ENCODE measurements around the gene SOX2.

The SOX2 gene

DNA sequence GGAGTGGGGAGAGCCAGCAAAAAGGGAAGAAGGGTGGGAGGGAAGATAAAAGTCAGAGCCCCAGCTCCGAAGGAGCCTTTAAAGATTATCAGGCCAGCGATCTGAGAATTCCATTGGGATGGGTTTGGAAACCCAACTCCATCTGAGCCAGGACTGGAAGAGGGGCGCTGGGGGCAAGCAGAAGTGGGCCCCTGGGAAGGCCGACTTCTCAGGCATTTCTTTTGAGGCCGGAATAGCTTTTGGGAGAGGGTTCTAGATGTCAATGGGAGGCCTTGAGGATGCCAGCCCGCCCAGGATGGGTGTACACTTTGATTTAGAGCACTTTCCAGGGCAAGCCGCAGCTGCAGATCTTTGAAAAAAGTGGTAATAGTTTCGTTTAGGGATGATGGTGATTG lies 6.6 kb upstream of the SOX2 start:
- no peak for DNase-seq

DNA sequence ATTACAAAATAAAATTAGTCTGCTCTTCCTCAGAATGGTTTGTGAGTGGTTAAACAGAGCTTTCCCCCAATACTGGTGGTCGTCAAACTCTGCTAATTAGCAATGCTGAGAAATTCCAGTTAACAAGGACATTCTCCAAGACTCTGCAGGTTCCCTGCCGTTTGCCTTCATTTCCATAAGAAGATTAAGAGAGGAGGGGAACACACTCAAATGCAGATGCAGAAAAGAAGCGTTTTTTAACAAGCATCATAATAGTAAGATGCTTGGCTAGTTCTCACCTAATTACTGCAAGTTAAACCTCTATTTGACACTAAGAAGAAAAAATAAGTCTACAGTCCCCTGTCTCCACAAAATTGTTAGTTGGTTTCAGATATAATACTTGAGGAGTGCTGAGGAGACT lies 3.7 kb upstream of the SOX2 start:
- no peak for DNase-seq

DNA sequence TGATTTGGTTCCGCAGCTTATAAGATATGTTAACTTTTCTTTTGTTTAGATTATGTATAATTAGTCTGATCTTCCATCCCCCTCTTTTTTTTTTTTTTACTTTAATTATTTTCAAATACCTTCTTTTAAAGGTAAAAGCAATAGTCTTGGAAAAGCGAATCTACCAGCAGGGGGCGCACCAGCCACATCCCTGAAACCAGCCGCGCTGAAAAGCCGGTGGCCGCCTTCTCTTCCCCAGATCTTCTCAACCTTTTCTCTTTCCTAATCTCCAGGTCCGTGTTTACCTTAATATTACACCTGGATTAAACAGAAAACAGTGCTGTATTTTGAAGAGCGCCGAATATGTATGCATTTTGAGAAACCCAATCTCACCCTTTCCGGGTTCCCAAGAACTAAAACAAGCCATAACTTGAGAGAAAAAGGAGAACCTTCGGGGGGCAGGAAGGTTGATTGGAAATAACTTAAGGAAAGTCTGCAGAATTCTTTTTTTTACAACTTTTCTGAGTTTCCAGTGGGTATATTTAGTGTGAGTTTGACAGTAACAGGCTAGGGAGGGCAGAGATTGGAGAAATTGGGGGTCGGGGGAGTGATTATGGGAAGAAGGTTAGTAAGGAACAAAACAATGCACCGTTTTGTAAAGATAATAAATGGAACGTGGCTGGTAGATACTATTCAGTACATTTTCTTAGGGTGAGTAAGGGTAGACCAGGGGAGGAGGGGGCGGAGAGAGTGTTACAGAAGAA lies 2.0 kb upstream of the SOX2 start:
- peak; percentile 83 for DNase-seq

DNA sequence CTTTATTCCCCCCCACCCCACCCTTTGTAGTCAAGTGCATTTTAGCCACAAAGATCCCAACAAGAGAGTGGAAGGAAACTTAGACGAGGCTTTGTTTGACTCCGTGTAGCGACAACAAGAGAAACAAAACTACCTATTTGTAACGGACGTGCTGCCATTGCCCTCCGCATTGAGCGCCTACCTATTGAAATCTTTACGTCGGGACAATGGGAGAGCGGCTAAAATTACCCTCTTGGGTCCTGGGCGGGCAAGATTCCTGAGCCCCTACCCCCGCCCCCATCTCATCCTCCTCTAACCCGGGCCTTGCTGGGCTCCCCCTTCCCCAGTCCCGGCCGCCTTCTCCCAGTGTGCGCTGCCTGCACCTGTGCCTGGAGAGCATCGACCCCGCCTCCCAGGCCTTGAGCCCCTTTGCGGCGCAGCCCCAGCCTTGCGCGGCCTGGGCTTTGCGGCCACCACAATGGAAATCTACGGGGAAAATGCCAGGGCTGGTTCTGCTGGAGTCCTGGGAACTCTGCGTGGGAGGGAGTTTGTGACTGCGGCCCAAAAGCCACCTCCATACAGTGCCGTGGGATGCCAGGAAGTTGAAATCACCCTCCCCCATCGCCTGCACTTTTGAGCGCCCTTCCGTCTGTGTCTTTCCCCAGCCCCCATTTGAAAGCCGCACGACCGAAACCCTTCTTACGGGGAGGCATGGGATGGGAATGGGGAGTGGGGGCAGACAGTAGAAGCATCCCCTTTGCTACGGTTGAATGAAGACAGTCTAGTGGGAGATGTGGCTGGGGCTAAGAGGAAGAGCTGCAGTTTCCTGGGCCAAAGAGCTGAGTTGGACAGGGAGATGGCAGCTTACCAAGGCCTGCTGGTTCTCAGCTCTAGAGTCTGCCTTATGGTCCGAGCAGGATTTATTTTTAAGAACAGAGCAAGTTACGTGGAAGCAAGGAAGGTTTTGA lies 1.1 kb upstream of the SOX2 start:
- DNase-seq = peak; percentile 73

DNA sequence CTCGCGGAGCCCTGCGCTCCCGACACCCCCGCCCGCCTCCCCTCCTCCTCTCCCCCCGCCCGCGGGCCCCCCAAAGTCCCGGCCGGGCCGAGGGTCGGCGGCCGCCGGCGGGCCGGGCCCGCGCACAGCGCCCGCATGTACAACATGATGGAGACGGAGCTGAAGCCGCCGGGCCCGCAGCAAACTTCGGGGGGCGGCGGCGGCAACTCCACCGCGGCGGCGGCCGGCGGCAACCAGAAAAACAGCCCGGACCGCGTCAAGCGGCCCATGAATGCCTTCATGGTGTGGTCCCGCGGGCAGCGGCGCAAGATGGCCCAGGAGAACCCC lies 464 bp downstream of the SOX2 start:
- DNase-seq = no peak

DNA sequence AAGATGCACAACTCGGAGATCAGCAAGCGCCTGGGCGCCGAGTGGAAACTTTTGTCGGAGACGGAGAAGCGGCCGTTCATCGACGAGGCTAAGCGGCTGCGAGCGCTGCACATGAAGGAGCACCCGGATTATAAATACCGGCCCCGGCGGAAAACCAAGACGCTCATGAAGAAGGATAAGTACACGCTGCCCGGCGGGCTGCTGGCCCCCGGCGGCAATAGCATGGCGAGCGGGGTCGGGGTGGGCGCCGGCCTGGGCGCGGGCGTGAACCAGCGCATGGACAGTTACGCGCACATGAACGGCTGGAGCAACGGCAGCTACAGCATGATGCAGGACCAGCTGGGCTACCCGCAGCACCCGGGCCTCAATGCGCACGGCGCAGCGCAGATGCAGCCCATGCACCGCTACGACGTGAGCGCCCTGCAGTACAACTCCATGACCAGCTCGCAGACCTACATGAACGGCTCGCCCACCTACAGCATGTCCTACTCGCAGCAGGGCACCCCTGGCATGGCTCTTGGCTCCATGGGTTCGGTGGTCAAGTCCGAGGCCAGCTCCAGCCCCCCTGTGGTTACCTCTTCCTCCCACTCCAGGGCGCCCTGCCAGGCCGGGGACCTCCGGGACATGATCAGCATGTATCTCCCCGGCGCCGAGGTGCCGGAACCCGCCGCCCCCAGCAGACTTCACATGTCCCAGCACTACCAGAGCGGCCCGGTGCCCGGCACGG lies 991 bp downstream of the SOX2 start:
- DNase-seq = peak; percentile 39

DNA sequence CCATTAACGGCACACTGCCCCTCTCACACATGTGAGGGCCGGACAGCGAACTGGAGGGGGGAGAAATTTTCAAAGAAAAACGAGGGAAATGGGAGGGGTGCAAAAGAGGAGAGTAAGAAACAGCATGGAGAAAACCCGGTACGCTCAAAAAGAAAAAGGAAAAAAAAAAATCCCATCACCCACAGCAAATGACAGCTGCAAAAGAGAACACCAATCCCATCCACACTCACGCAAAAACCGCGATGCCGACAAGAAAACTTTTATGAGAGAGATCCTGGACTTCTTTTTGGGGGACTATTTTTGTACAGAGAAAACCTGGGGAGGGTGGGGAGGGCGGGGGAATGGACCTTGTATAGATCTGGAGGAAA lies 1.5 kb downstream of the SOX2 start:
- DNase-seq = no peak

DNA sequence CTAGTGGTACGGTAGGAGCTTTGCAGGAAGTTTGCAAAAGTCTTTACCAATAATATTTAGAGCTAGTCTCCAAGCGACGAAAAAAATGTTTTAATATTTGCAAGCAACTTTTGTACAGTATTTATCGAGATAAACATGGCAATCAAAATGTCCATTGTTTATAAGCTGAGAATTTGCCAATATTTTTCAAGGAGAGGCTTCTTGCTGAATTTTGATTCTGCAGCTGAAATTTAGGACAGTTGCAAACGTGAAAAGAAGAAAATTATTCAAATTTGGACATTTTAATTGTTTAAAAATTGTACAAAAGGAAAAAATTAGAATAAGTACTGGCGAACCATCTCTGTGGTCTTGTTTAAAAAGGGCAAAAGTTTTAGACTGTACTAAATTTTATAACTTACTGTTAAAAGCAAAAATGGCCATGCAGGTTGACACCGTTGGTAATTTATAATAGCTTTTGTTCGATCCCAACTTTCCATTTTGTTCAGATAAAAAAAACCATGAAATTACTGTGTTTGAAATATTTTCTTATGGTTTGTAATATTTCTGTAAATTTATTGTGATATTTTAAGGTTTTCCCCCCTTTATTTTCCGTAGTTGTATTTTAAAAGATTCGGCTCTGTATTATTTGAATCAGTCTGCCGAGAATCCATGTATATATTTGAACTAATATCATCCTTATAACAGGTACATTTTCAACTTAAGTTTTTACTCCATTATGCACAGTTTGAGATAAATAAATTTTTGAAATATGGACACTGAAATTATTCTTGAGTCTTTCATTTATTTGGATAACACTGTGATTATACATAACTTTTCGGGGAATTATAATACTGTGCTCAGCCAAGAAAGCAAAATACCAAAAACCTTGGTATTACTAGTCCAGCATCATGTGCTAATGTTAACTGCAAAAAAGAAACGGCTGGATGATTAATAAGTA lies 2.2 kb downstream of the SOX2 start:
- no peak for DNase-seq

DNA sequence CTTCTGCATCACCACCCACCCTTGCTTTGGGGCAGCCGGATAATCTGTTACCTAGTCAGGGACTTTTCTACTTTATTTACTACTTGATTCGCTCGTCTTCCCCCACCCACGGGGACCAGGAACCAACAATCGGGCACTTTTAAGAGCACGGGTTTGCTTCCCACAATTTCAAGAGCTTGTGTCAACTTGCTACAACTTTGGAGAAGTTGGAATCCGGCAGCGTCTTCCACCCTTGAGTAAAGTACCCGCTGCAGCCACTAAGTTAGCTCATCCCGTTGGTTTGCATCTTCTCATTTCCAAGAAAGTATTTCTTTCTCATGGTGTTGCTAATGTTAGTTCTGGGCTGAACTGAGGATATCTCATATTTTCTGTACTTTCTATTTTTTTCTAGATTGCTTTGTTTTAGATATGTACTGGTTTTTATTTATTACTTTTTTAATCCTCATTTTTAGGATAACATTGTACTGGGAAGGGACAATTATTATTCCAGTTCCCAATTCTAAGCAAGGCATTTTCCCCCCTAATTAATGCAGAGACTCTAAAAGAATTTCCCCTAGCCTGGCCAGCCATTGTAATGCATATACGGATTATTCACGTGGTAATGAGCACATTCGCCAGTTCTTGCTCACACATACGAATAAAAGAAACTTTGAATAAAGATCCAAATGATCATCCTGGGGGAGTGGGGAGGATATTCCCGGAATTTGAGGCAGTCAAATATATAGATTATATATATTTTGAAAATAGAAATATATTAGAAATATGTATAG lies 4.0 kb downstream of the SOX2 start:
- DNase-seq = no peak

DNA sequence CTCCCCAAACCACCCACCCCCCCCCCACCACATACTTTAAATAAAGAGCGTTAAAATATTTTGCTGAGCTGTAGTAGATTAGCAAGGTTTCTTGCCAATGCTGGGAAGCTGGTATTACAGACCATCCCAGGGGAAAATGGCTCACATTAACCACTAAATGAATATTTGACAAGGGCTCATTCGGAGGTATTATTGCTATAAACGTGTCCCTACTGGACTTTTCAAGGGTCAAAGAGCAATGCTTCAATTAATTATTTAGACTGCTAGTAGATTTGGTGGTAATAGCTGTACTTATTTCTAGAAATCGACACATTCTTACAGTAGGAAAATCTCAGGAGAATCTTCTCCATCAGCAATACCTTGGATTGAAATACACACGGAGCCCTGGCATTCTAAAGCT lies 5.2 kb downstream of the SOX2 start:
- peak; percentile 50 for DNase-seq

DNA sequence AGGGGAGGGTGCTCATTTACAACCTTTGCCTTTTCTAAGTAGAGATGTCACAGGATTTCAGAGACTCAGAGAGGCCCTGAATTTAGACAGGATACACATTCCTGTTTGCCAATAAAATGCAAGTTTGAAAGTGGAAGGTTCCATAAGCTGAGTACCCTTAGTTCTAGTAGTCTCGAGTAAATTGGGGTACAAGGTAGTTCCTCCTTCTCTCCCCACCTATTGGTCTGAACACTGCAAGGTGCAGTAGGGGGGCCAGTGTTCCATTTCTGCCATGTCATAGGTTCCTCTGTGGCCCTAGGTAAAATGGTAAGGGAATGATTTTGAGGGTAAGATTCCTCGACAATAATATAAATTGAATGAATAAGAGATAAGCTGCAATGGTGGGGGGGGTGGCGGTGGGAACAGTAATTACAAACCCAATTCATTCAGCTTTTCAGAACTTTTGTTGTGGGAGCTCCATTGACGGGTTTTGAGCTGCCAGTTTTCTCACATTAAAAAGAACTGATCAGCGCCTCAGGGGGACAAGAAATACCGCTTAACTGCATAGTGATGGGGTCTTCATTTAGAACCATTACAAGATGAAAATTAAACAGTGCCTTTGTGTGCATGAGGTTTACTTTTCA lies 5.9 kb downstream of the SOX2 start:
- DNase-seq = no peak

DNA sequence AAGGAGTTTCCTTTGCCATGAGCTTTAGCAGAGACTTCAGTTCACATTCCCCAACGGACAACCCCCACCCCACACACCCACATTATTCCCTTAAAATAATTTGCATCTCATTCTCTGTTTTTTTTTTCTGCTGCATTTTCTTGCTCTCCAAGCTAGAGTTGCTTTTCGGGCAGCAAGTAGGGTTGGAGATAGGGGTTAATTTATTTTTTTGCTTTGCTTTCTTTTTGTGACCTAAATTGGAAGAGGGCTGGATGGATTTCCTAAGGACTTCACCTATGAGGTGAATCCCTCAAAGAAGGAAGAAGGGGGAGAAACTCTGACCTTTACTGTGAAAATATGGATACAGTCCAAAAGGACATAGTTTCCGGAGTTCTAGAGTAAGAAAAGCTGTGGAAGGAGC lies 6.6 kb downstream of the SOX2 start:
- no peak for DNase-seq

DNA sequence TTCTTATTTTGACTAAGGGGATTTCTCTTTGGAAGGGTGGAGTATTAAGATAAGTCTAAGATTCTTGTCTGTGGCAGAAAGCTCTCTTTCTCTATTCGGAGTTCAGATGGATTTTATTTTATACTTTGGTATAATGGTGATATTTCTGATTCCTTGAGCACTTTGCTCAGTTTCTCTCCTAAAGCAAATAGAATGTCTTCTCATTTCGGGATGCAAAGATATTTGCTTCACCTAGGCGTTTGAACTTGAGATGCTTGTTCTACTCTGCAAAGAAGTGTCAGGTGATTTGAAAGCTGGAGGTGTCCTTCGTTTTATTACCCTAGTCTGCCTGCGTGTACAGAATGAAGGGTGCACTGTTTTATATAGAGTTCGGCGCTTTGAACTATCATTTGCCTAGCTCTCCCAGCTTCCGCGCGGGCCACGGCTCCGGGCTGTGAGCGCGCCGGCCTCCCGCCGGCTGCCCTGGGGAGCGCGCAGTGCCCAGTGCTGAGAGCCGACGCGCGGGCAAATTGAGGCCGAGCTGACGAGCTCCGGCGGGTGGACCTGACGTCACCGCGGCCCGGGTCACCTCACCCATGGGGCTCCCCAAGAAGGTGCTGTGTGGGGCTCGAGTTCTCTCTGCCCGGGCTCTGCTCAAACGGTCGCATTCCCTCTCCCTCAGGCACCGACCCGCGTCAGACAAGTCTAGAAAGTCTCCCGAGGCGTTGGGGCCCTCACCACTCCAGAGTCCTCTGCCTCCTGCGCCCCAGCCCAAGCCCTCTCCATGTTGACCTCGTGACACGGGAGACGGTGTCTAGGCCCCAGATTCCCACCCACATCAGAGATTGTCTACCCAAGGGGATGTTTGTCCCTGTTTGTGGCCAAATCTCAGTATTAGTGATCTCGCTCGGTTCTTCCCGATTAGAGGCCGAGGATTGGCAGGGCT lies 7.5 kb downstream of the SOX2 start:
- peak; percentile 28 for DNase-seq

DNA sequence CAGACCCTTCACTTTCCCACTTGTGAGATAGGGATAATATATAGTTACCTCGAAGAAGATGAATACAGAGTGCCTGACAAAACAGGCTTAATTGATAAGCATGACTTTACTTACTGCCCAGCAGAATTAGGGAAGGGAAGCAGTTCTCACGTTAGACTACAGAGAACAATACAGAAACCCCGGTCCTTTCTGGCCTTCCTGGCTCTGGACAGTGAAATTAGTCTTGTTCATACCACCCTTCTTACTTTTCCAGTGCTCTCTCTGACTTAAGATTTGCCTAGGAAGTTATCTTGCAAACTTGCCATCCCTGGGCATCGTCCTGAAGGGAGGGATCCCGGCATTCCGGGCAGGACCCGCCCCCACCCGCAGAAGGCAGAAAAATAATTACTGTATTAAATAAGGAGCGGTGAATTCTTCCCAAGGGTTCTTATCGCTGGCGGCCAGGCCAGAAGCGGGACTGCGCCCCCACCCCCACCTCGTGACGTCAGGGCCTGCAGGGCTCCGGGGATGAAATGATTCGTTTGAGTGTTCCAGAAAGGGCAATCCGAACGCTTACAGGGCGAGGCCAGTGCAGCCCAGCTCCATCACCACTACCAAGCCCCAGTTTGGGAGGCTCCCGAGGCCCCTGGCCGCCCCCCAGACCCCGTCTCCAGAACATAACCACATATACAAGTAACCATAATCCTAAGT lies 8.4 kb downstream of the SOX2 start:
- no peak for DNase-seq

DNA sequence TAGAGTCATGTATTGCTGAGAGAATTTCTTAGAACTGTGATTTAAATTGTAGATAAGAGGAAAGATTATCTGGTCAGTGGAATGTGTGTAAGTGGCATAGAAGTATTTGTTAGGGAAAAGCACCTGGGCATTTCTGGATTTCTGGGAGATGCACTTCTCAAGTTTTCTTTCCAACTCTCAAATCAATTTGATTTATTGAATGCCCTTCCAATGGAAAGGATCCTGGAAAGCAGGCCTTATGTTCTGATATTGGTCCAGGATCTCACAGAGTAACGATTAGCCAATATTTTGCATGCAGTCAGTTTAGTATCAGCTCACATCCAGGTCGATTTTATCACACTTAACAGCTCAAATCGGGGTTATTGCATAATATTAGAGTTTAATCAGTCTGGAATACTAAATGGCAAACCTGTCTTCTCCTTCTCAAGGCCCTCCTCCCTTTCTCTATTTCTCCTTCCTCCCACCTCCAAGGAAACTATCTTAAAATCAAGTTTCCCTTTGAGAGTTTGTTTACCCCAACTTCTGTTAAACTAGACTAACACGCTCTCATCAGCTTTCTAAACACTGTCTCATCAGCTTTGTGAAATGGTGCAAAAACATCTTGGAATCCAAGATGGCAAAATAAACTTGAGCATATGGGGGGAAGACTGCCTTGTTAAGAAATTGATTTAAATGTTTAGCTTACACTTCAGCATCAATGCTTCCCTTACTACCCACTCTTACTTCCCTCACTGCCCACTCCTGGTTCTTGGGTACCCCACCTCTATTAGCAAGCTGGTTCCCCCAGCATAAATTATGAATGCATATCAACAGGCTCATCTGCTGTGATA lies 9.5 kb downstream of the SOX2 start:
- DNase-seq = no peak

DNA sequence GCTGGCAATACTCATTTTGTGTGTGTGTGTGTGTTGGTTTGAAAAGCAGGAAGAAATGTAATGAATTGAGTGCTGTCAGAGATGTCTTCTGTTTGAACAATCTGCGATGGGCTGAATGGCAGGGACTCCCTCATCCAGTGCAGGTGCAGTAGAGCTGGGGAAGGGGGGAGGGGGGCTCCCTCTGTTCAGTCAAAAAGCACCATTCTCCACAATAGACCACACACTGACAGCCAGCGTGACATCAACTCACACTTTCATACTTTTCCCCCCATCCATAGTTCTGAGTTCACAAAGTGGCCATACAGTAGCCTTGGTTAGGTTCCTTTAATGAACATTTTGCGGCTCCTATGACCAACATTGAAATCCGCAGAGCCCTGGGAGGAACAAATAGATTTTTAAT lies 10.4 kb downstream of the SOX2 start:
- DNase-seq = peak; percentile 46

DNA sequence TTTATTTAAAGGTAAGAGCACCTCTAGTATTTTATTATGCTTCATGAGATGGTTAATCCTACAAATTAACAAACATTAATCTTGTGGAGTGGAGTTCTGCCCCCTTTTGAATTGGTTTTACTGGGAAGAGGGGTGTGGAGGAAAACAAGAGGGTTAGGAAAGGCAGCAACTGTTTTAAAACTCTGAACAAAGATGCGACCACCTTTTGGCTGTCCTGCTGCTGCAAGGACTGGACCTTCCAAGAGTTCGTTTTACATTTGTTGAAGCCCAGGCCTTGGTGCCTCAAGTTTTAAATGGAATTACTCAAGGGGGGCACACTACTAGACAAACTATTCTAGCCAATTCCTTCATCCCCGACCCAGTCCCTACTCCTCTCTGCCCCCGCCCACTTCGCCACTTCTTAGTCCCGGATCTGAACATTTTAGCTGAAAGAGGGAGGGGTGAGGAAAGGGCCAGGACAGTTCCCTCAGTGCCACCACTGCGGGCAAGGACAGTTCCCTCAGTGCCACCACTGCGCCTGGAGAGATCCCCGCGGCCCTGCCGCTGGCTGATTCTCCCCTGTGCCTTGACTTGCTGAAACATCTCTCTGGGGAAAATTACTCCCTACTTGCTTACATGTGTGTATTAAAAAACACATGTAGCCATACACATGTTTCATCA lies 11.2 kb downstream of the SOX2 start:
- DNase-seq = no peak

DNA sequence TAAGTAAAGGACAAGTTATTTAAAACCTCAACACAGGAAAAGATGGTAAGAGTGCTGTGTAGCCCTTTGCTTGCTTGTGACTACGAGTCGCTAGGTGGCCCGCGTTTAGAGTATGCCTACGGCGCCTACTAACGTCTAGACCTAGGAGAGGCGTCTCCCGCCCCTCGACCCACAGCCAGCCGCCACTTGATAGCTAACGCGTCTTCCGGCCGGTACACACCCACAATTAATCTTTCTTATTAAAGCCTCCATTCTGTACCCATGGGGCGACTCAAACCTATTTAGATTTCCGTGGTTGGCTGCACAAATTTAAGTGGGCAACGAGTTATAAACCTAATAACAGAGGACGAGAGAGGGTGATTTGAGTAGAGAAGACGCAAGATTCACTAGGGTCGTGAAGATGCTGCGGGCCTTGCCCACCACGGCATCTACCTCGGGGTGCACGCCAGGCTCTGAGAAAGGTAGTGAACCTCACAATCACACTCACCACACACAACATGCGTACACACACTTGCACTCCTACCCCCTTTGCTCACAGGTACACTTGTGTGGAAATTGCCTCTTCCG lies 12.0 kb downstream of the SOX2 start:
- no peak for DNase-seq

Measured in NCI-H1436 (cell line).